K562 (cell line): ENCODE results near the gene OR6S1. TPM values are rescaled to one million over a fixed set of nuclear protein-coding genes. Genes with fewer than 3 reads are reported as not detected.
A peak's percentile ranks its signal among the peaks of the same experiment; 100 is the strongest.

Experiments
- EGR1 ChIP-seq: fragments of 450-650 bp; conservative IDR thresholded peaks from 2 replicates; pipeline ENCODE4 v1.6.1; 2017; ENCODE audit warnings: mild to moderate bottlenecking
- KLF13 ChIP-seq: fragments of 450-650 bp; IDR thresholded peaks from 2 replicates; pipeline ENCODE4 v1.6.1; 2016; ENCODE audit warnings: missing genetic modification characterization, low read depth, mild to moderate bottlenecking, missing compliant biosample characterization, moderate library complexity, borderline replicate concordance
- MYBL2 ChIP-seq, 2 experiments: fragments of 450-650 bp in 1 of 2; sonication (generic) in 1 of 2; formaldehyde crosslinking in 1 of 2; IDR thresholded peaks; 2 replicates each; pipeline versions ENCODE4 v1.6.1 to v1.8.1; 2017 to 2022; ENCODE audit warnings: borderline replicate concordance in 1 of 2, inconsistent platforms in 1 of 2, low read depth in 1 of 2, mild to moderate bottlenecking in 1 of 2, missing genetic modification reagents in 1 of 2, moderate library complexity in 1 of 2
- SAP30 ChIP-seq: fragments of 200-600 bp; sonication (generic); IDR thresholded peaks from 2 replicates; pipeline ENCODE4 v1.6.1; 2012; ENCODE audit warnings: borderline replicate concordance, low read depth, mild to moderate bottlenecking, moderate library complexity, low read length, control low read depth, inconsistent platforms; ENCODE audit not compliant: insufficient read depth, poor library complexity, severe bottlenecking
- SRSF9 ChIP-seq: fragments of 200-400 bp; formaldehyde crosslinking; IDR thresholded peaks from 2 replicates; pipeline ENCODE4 v1.6.1; 2017; ENCODE audit warnings: low read depth, low read length, borderline replicate concordance
- SUPT5H ChIP-seq: fragments of 450-650 bp; IDR thresholded peaks from 2 replicates; pipeline ENCODE4 v1.6.1; 2016
- ZNF507 ChIP-seq: conservative IDR thresholded peaks from 2 replicates; pipeline ENCODE4 v1.6.1; 2017; ENCODE audit warnings: missing genetic modification characterization, missing compliant biosample characterization
- ZNF830 ChIP-seq: fragments of 250-450 bp; sonication (Bioruptor Pico); IDR thresholded peaks from 2 replicates; pipeline ENCODE4 v1.5.0; 2021; ENCODE audit warnings: mild to moderate bottlenecking
- polyA plus RNA-seq, 8 experiments: library from polyadenylated mRNA; depleted of rRNA in 4 of 8; stranded (reverse) in 5 of 8; unstranded in 3 of 8; fragments of >200 nt; fragmentation: Nextera tagmentation in 2 of 8; fragmentation: Illumina TruSeq in 1 of 8; extraction: Ambion mirVana in 2 of 8; extraction: Trizol in 1 of 8; gene quantifications; 2 replicates each; pipeline versions ENCODE4 v1.2.1 to v1.2.3, GENCODE V29; 2011 to 2014; ENCODE audit warnings: inconsistent platforms in 1 of 8, missing spikeins in 1 of 8
- total RNA-seq, 7 experiments: library from RNA; depleted of rRNA in 6 of 7; stranded (reverse); fragments of >200 nt in 6 of 7; fragmentation: Illumina TruSeq in 2 of 7; extraction: Trizol in 2 of 7; gene quantifications; 2 replicates each; pipeline versions ENCODE4 v1.2.1 to v1.2.3, GENCODE V29; 2011 to 2021; ENCODE audit warnings: low replicate concordance in 1 of 7
- TF ChIP-seq, protein P1 (sequence below): fragments of 450-650 bp; formaldehyde crosslinking; IDR thresholded peaks from 2 replicates; pipeline ENCODE4 v1.4.0; 2020; ENCODE audit warnings: mild to moderate bottlenecking, moderate library complexity
- TF ChIP-seq, protein P2 (sequence below): fragments of 450-650 bp; IDR thresholded peaks from 2 replicates; pipeline ENCODE4 v1.6.1; 2017; ENCODE audit warnings: mild to moderate bottlenecking, moderate library complexity
- TF ChIP-seq, protein P3 (sequence below): fragments of 250-450 bp; sonication (Bioruptor Pico); IDR thresholded peaks from 2 replicates; pipeline ENCODE4 v1.4.0; 2020
- TF ChIP-seq, protein P4 (sequence below): fragments of 450-650 bp; formaldehyde crosslinking; IDR thresholded peaks from 2 replicates; pipeline ENCODE4 v1.4.0; 2020; ENCODE audit warnings: mild to moderate bottlenecking, moderate library complexity

Gene OR6S1
- total and polyA plus RNA-seq, 9 of the 15 experiments (the other 6 are each of a cell fraction or from before 2014, with no cell fraction given): not detected

DNA sequence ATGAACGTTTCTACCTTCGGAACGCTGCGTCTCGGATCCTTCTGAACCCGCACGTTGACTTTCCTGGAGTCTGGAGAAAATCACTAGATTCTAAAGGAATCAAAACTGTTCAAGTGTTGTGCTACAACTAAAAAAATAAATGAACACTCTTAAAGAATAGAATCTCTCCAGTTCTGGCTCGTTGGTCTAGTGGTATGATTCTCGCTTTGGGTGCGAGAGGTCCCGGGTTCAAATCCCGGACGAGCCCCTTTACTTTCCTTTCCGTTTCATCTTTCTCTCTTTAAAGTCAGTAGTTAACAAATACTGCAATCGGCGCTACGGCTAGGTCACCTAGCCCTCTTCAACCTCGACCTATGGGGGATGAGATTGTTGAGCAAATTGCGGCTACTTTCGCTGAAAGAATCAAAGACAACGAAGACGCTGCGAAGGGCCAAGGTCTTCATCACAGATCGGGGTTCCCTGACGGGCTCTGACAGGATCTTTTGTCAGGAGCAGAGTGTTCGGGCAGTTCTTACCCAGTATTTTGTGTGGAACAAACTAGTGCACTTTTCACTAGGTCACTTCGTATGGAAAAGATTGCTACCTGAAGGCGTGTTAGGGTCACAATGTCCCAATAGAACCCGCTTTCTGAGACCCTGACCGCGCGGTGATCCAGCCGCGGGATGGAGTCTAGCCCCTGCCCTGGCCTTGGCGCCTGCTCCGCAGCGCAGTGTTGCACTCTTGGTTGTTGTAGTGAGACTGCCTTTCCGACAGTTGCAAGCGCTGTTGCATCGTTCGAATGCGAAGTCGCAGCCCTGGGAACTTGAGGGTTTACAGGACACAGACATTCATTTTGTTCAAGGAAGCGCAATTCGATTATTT, 8.4 kb downstream of the OR6S1 start (continued):
- TF ChIP-seq SUPT5H (no peak), SRSF9 (no peak), ZNF507 (no peak), ZNF830 (CRISPR knock-in tag) (no peak), EGR1 (no peak), KLF13 (tag) (no peak), SAP30 (no peak), MYBL2 (IDR thresholded peaks at IDR 0.05; ENCODE audit: low read depth) (peak; percentile 24; the same call in 1 of the 2 replicates), MYBL2 (CRISPR knock-in tag; IDR thresholded peaks at IDR 0.05; ENCODE audit: borderline replicate concordance) (no peak)
- TF ChIP-seq, protein P1, sequence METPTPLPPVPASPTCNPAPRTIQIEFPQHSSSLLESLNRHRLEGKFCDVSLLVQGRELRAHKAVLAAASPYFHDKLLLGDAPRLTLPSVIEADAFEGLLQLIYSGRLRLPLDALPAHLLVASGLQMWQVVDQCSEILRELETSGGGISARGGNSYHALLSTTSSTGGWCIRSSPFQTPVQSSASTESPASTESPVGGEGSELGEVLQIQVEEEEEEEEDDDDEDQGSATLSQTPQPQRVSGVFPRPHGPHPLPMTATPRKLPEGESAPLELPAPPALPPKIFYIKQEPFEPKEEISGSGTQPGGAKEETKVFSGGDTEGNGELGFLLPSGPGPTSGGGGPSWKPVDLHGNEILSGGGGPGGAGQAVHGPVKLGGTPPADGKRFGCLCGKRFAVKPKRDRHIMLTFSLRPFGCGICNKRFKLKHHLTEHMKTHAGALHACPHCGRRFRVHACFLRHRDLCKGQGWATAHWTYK (CRISPR knock-in tag): no peak
- TF ChIP-seq, protein P2, sequence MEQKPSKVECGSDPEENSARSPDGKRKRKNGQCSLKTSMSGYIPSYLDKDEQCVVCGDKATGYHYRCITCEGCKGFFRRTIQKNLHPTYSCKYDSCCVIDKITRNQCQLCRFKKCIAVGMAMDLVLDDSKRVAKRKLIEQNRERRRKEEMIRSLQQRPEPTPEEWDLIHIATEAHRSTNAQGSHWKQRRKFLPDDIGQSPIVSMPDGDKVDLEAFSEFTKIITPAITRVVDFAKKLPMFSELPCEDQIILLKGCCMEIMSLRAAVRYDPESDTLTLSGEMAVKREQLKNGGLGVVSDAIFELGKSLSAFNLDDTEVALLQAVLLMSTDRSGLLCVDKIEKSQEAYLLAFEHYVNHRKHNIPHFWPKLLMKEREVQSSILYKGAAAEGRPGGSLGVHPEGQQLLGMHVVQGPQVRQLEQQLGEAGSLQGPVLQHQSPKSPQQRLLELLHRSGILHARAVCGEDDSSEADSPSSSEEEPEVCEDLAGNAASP: no peak
- TF ChIP-seq, protein P3, sequence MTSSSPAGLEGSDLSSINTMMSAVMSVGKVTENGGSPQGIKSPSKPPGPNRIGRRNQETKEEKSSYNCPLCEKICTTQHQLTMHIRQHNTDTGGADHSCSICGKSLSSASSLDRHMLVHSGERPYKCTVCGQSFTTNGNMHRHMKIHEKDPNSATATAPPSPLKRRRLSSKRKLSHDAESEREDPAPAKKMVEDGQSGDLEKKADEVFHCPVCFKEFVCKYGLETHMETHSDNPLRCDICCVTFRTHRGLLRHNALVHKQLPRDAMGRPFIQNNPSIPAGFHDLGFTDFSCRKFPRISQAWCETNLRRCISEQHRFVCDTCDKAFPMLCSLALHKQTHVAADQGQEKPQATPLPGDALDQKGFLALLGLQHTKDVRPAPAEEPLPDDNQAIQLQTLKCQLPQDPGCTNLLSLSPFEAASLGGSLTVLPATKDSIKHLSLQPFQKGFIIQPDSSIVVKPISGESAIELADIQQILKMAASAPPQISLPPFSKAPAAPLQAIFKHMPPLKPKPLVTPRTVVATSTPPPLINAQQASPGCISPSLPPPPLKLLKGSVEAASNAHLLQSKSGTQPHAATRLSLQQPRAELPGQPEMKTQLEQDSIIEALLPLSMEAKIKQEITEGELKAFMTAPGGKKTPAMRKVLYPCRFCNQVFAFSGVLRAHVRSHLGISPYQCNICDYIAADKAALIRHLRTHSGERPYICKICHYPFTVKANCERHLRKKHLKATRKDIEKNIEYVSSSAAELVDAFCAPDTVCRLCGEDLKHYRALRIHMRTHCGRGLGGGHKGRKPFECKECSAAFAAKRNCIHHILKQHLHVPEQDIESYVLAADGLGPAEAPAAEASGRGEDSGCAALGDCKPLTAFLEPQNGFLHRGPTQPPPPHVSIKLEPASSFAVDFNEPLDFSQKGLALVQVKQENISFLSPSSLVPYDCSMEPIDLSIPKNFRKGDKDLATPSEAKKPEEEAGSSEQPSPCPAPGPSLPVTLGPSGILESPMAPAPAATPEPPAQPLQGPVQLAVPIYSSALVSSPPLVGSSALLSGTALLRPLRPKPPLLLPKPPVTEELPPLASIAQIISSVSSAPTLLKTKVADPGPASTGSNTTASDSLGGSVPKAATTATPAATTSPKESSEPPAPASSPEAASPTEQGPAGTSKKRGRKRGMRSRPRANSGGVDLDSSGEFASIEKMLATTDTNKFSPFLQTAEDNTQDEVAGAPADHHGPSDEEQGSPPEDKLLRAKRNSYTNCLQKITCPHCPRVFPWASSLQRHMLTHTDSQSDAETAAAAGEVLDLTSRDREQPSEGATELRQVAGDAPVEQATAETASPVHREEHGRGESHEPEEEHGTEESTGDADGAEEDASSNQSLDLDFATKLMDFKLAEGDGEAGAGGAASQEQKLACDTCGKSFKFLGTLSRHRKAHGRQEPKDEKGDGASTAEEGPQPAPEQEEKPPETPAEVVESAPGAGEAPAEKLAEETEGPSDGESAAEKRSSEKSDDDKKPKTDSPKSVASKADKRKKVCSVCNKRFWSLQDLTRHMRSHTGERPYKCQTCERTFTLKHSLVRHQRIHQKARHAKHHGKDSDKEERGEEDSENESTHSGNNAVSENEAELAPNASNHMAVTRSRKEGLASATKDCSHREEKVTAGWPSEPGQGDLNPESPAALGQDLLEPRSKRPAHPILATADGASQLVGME (CRISPR knock-in tag): no peak
- TF ChIP-seq, protein P4, sequence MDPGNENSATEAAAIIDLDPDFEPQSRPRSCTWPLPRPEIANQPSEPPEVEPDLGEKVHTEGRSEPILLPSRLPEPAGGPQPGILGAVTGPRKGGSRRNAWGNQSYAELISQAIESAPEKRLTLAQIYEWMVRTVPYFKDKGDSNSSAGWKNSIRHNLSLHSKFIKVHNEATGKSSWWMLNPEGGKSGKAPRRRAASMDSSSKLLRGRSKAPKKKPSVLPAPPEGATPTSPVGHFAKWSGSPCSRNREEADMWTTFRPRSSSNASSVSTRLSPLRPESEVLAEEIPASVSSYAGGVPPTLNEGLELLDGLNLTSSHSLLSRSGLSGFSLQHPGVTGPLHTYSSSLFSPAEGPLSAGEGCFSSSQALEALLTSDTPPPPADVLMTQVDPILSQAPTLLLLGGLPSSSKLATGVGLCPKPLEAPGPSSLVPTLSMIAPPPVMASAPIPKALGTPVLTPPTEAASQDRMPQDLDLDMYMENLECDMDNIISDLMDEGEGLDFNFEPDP (CRISPR knock-in tag): no peak
